ENCODE results near the gene TOM1.

Gene TOM1

GRCh38 chr22:35379146-35379993 lies 79.7 kb downstream of the TOM1 start:
- WGBS (ENCODE audit: extremely low coverage, insufficient coverage, insufficient read length), result no CpG with 5 or more reads among the region's 10 CpGs
- Histone ChIP-seq H2BK5ac (ENCODE audit: low read depth, low read length, poor library complexity) (peak overlapping the region; percentile 67), H2AK5ac (ENCODE audit: low read length) (no peak overlapping the region), H3K9ac (ENCODE audit: low read length) (no peak overlapping the region), H3K18ac (ENCODE audit: low read length) (peak overlapping the region; percentile 22), H4K91ac (ENCODE audit: low read depth, low read length) (peak overlapping the region; percentile 87), H3K9me3 (ENCODE audit: insufficient read depth, low read depth, low read length) (no peaks in the 10 kb centered on the region), H2AFZ (ENCODE audit: insufficient read depth, low read length, poor library complexity) (no peak overlapping the region), H3K36me3 (ENCODE audit: control insufficient read depth in 1 of 2, insufficient read depth in 2 of 2, low read length in 2 of 2) (peaks cover 8 to 9% of the 10 kb centered on the region in 2 experiments), H4K12ac (ENCODE audit: low read depth, low read length) (no peak overlapping the region), H3K27ac (ENCODE audit: low read depth, low read length) (peak overlapping the region; percentile 90), H3K4me1 (ENCODE audit: control insufficient read depth in 1 of 2, insufficient read depth in 2 of 2, low read length in 2 of 2) (peaks cover 22 to 33% of the 10 kb centered on the region in 2 experiments), H3K79me2 (ENCODE audit: control insufficient read depth, insufficient read depth, low read length, poor library complexity) (peaks cover 7% of the 10 kb centered on the region), H3K4me3 (ENCODE audit: low read depth, low read length) (no peak overlapping the region), H4K8ac (ENCODE audit: low read depth, low read length) (peak overlapping the region; percentile 30), H2BK120ac (ENCODE audit: insufficient read depth, low read length, poor library complexity) (peak overlapping the region; percentile 61), H3K4ac (ENCODE audit: low read depth, low read length) (no peak overlapping the region), H3K23ac (ENCODE audit: low read length) (no peak overlapping the region), H3K79me1 (ENCODE audit: low read length) (peaks cover 43% of the 10 kb centered on the region), H2BK12ac (ENCODE audit: low read length) (peak overlapping the region; percentile 55), H3K4me2 (ENCODE audit: low read length) (peak overlapping the region; percentile 4), H3K27me3 (ENCODE audit: insufficient read depth, low read length) (no peaks in the 10 kb centered on the region), H3K14ac (ENCODE audit: low read length) (peak overlapping the region; percentile 7)
- DNase-seq, result peak; percentile 93 to 95

- H3K23ac ChIP-seq (ENCODE audit: low read length), result no peak overlapping the region
- no peak overlapping the region for H2AK5ac ChIP-seq (ENCODE audit: low read length)
- H3K79me2 ChIP-seq (ENCODE audit: control insufficient read depth, insufficient read depth, low read length, poor library complexity), result peaks cover 7% of the 10 kb centered on the region
- H4K12ac ChIP-seq (ENCODE audit: low read depth, low read length), result no peak overlapping the region
- H3K36me3 ChIP-seq (ENCODE audit: control insufficient read depth in 1 of 2, insufficient read depth in 2 of 2, low read length in 2 of 2), result peaks cover 11 to 14% of the 10 kb centered on the region in 2 experiments
- H4K8ac ChIP-seq (ENCODE audit: low read depth, low read length), result peak overlapping the region; percentile 30
- DNase-seq, result peak; percentile 73 to 82
- H2BK120ac ChIP-seq (ENCODE audit: insufficient read depth, low read length, poor library complexity), result peak overlapping the region; percentile 1
- no peaks in the 10 kb centered on the region for H3K27me3 ChIP-seq (ENCODE audit: insufficient read depth, low read length)
- peak overlapping the region; percentile 55 for H2BK12ac ChIP-seq (ENCODE audit: low read length)
- peak overlapping the region; percentile 22 for H3K18ac ChIP-seq (ENCODE audit: low read length)
- no peak overlapping the region for H2AFZ ChIP-seq (ENCODE audit: insufficient read depth, low read length, poor library complexity)
- H3K79me1 ChIP-seq (ENCODE audit: low read length), result peaks cover 43% of the 10 kb centered on the region
- peak overlapping the region; percentile 7 for H3K14ac ChIP-seq (ENCODE audit: low read length)
- no peaks in the 10 kb centered on the region for H3K9me3 ChIP-seq (ENCODE audit: insufficient read depth, low read depth, low read length)
- H3K4me1 ChIP-seq (ENCODE audit: control insufficient read depth in 1 of 2, insufficient read depth in 2 of 2, low read length in 2 of 2), result peaks cover 22 to 33% of the 10 kb centered on the region in 2 experiments
- peak overlapping the region; percentile 2 for H2BK5ac ChIP-seq (ENCODE audit: low read depth, low read length, poor library complexity)
- no CpG with 5 or more reads among the region's 6 CpGs for WGBS (ENCODE audit: extremely low coverage, insufficient coverage, insufficient read length)
- H3K9ac ChIP-seq (ENCODE audit: low read length), result peak overlapping the region; percentile 30
- H4K91ac ChIP-seq (ENCODE audit: low read depth, low read length), result peak overlapping the region; percentile 86
- H3K4me3 ChIP-seq (ENCODE audit: low read depth, low read length), result no peak overlapping the region
- peak overlapping the region; percentile 70 for H3K27ac ChIP-seq (ENCODE audit: low read depth, low read length)
- peak overlapping the region; percentile 54 for H3K4me2 ChIP-seq (ENCODE audit: low read length)
- H3K4ac ChIP-seq (ENCODE audit: low read depth, low read length), result no peak overlapping the region
Measured at GRCh38 chr22:35380013-35380412, 80.3 kb downstream of the TOM1 start.

- H3K9ac ChIP-seq (ENCODE audit: low read length), result peak within 1 kb of the TSS; percentile 30
- peaks cover 22 to 33% of the 10 kb centered on the region in 2 experiments for H3K4me1 ChIP-seq (ENCODE audit: control insufficient read depth in 1 of 2, insufficient read depth in 2 of 2, low read length in 2 of 2)
- H3K23ac ChIP-seq (ENCODE audit: low read length), result no peak within 1 kb of the TSS
- H3K4me2 ChIP-seq (ENCODE audit: low read length), result peak within 1 kb of the TSS; percentile 54
- H2AK5ac ChIP-seq (ENCODE audit: low read length), result peak within 1 kb of the TSS; percentile 27
- peak within 1 kb of the TSS; percentile 89 for H2AFZ ChIP-seq (ENCODE audit: insufficient read depth, low read length, poor library complexity)
- peak within 1 kb of the TSS; percentile 87 for H3K18ac ChIP-seq (ENCODE audit: low read length)
- peak within 1 kb of the TSS; percentile 90 for H4K91ac ChIP-seq (ENCODE audit: low read depth, low read length)
- peaks cover 7% of the 10 kb centered on the region for H3K79me2 ChIP-seq (ENCODE audit: control insufficient read depth, insufficient read depth, low read length, poor library complexity)
- peaks cover 41% of the 10 kb centered on the region for H3K79me1 ChIP-seq (ENCODE audit: low read length)
- H3K27me3 ChIP-seq (ENCODE audit: insufficient read depth, low read length), result no peaks in the 10 kb centered on the region
- no peaks in the 10 kb centered on the region for H3K9me3 ChIP-seq (ENCODE audit: insufficient read depth, low read depth, low read length)
- peak within 1 kb of the TSS; percentile 85 for H3K4ac ChIP-seq (ENCODE audit: low read depth, low read length)
- H3K14ac ChIP-seq (ENCODE audit: low read length), result peak within 1 kb of the TSS; percentile 84
- no CpG with 5 or more reads among the region's 47 CpGs for WGBS (ENCODE audit: extremely low coverage, insufficient coverage, insufficient read length)
- peak within 1 kb of the TSS; percentile 64 for H3K4me3 ChIP-seq (ENCODE audit: low read depth, low read length)
- peak within 1 kb of the TSS; percentile 94 for H2BK120ac ChIP-seq (ENCODE audit: insufficient read depth, low read length, poor library complexity)
- peak within 1 kb of the TSS; percentile 79 for H4K12ac ChIP-seq (ENCODE audit: low read depth, low read length)
- peaks cover 11 to 15% of the 10 kb centered on the region in 2 experiments for H3K36me3 ChIP-seq (ENCODE audit: control insufficient read depth in 1 of 2, insufficient read depth in 2 of 2, low read length in 2 of 2)
- H4K8ac ChIP-seq (ENCODE audit: low read depth, low read length), result peak within 1 kb of the TSS; percentile 96
- peak within 1 kb of the TSS; percentile 70 for H3K27ac ChIP-seq (ENCODE audit: low read depth, low read length)
- DNase-seq, result peak; percentile 89 to 93
- peak within 1 kb of the TSS; percentile 76 for H2BK5ac ChIP-seq (ENCODE audit: low read depth, low read length, poor library complexity)
- H2BK12ac ChIP-seq (ENCODE audit: low read length), result peak within 1 kb of the TSS; percentile 60
Measured at GRCh38 chr22:35380537-35381423, 81.1 kb downstream of the TOM1 start, which contains the start of gene HMOX1. Gene HMOX1, plus strand, starts transcription at chr22:35381096. Its CDS starts 78 bp downstream, at chr22:35381174.

- WGBS (ENCODE audit: extremely low coverage, insufficient coverage, insufficient read length), result no CpG with 5 or more reads among the region's 5 CpGs
- H3K4me1 ChIP-seq (ENCODE audit: control insufficient read depth in 1 of 2, insufficient read depth in 2 of 2, low read length in 2 of 2), result peaks cover 22 to 31% of the 10 kb centered on the region in 2 experiments
Measured at GRCh38 chr22:35381424-35382009, 81.8 kb downstream of the TOM1 start.

More at GRCh38 chr22:35381424-35382009, 81.8 kb downstream of the TOM1 start:
- no peak overlapping the region for H3K23ac ChIP-seq (ENCODE audit: low read length)
- H2AFZ ChIP-seq (ENCODE audit: insufficient read depth, low read length, poor library complexity), result no peak overlapping the region
- H2AK5ac ChIP-seq (ENCODE audit: low read length), result peak overlapping the region; percentile 27
- peak overlapping the region; percentile 94 for H2BK120ac ChIP-seq (ENCODE audit: insufficient read depth, low read length, poor library complexity)
- H3K27ac ChIP-seq (ENCODE audit: low read depth, low read length), result peak overlapping the region; percentile 6
- peaks cover 7% of the 10 kb centered on the region for H3K79me2 ChIP-seq (ENCODE audit: control insufficient read depth, insufficient read depth, low read length, poor library complexity)
- H4K12ac ChIP-seq (ENCODE audit: low read depth, low read length), result peak overlapping the region; percentile 32
- H3K27me3 ChIP-seq (ENCODE audit: insufficient read depth, low read length), result no peaks in the 10 kb centered on the region
- peak overlapping the region; percentile 96 for H4K8ac ChIP-seq (ENCODE audit: low read depth, low read length)
- peak overlapping the region; percentile 66 for H2BK5ac ChIP-seq (ENCODE audit: low read depth, low read length, poor library complexity)
- H3K4ac ChIP-seq (ENCODE audit: low read depth, low read length), result peak overlapping the region; percentile 85
- H3K14ac ChIP-seq (ENCODE audit: low read length), result peak overlapping the region; percentile 84
- peak overlapping the region; percentile 87 for H3K18ac ChIP-seq (ENCODE audit: low read length)
- H3K36me3 ChIP-seq (ENCODE audit: control insufficient read depth in 1 of 2, insufficient read depth in 2 of 2, low read length in 2 of 2), result peaks cover 13 to 17% of the 10 kb centered on the region in 2 experiments
- H3K4me2 ChIP-seq (ENCODE audit: low read length), result peak overlapping the region; percentile 54
- peak overlapping the region; percentile 64 for H3K4me3 ChIP-seq (ENCODE audit: low read depth, low read length)
- peaks cover 40% of the 10 kb centered on the region for H3K79me1 ChIP-seq (ENCODE audit: low read length)
- no peaks in the 10 kb centered on the region for H3K9me3 ChIP-seq (ENCODE audit: insufficient read depth, low read depth, low read length)
- H3K9ac ChIP-seq (ENCODE audit: low read length), result no peak overlapping the region
- peak overlapping the region; percentile 60 for H2BK12ac ChIP-seq (ENCODE audit: low read length)
- peak overlapping the region; percentile 90 for H4K91ac ChIP-seq (ENCODE audit: low read depth, low read length)
- no peak for DNase-seq
